ENCODE data around the gene ESRRA. TPM values are rescaled to one million over a fixed set of nuclear protein-coding genes. Genes with fewer than 3 reads are reported as not detected.

The ESRRA gene
- total and polyA plus RNA-seq, 2 of the 13 experiments (the other 11 are each of a cell fraction or from before 2014, with no cell fraction given), result 18.1 to 36.3 TPM

DNA sequence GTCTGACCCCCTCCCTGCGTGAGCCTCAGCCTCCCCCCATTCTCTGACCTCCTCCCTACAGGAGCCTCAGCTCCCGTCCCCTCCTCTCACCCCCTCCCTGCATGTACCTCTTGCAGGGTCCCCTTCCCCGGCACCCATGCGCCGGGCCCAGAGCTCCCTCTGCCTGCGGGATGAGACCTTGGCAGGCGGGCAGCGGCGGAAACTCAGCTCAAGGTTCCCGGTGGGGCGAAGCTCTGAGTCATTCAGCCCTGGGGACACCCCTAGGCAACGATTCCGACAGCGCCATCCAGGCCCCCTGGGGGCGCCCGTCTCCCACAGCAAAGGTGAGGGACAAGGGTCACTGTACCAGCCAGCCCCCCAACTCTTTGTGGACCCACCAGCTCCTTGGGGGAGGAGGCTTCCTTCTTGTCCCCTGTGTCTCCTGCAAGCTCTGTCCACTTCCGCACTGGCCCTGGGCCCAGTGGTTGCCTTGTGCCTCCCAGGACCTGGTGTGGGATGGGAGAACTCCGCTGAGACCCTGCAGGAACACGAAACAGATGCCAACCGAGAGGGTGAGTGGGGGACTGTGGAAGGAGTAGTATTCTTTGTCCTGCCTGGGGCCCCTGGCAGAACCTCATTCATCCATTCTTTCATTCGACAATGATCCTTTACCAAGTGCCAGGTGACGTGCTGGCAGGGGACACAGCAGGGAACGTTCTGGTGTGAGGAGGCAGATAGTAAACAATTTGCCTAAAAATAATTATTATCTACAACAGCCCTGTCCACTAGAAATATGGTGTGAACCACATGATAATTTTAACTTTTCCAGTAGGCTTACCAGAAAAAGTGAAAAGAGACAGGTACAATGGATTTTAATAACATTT lies 50.0 kb downstream of the ESRRA start (continued):
- TF ChIP-seq, protein P1, sequence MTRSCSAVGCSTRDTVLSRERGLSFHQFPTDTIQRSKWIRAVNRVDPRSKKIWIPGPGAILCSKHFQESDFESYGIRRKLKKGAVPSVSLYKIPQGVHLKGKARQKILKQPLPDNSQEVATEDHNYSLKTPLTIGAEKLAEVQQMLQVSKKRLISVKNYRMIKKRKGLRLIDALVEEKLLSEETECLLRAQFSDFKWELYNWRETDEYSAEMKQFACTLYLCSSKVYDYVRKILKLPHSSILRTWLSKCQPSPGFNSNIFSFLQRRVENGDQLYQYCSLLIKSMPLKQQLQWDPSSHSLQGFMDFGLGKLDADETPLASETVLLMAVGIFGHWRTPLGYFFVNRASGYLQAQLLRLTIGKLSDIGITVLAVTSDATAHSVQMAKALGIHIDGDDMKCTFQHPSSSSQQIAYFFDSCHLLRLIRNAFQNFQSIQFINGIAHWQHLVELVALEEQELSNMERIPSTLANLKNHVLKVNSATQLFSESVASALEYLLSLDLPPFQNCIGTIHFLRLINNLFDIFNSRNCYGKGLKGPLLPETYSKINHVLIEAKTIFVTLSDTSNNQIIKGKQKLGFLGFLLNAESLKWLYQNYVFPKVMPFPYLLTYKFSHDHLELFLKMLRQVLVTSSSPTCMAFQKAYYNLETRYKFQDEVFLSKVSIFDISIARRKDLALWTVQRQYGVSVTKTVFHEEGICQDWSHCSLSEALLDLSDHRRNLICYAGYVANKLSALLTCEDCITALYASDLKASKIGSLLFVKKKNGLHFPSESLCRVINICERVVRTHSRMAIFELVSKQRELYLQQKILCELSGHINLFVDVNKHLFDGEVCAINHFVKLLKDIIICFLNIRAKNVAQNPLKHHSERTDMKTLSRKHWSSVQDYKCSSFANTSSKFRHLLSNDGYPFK (CRISPR knock-in tag; IDR thresholded peaks at IDR 0.05; ENCODE audit: borderline replicate concordance), result no peak
- TF ChIP-seq ZNF264 (CRISPR knock-in tag; IDR thresholded peaks at IDR 0.05) (no peak), ZNF441 (CRISPR knock-in tag; IDR thresholded peaks at IDR 0.05; ENCODE audit: borderline replicate concordance) (no peak), ZNF543 (CRISPR knock-in tag; IDR thresholded peaks at IDR 0.05) (peak; percentile 30; the same call in 1 of the 2 replicates), ZNF225 (CRISPR knock-in tag; IDR thresholded peaks at IDR 0.05) (no peak), YEATS2 (CRISPR knock-in tag; IDR thresholded peaks at IDR 0.05; ENCODE audit: borderline replicate concordance) (peak; percentile 64; the same call in 1 of the 2 replicates), RFXAP (CRISPR knock-in tag; IDR thresholded peaks at IDR 0.05; ENCODE audit: borderline replicate concordance) (no peak), ZNF792 (CRISPR knock-in tag; IDR thresholded peaks at IDR 0.05) (peak; percentile 79), NRL (CRISPR knock-in tag; IDR thresholded peaks at IDR 0.05; ENCODE audit: borderline replicate concordance) (no peak), FOXJ3 (CRISPR knock-in tag; IDR thresholded peaks at IDR 0.05; ENCODE audit: borderline replicate concordance) (no peak), ETV5 (CRISPR knock-in tag; IDR thresholded peaks at IDR 0.05; ENCODE audit: borderline replicate concordance) (peak; percentile 48; the same call in 1 of the 2 replicates), ZNF749 (CRISPR knock-in tag; IDR thresholded peaks at IDR 0.05; ENCODE audit: borderline replicate concordance) (no peak), ZNF577 (CRISPR knock-in tag; IDR thresholded peaks at IDR 0.05; ENCODE audit: borderline replicate concordance, low read depth) (no peak), ZNF3 (CRISPR knock-in tag; IDR thresholded peaks at IDR 0.05) (no peak), GABPB1 (CRISPR knock-in tag; IDR thresholded peaks at IDR 0.05) (peak; percentile 80), ZNF101 (CRISPR knock-in tag; IDR thresholded peaks at IDR 0.05; ENCODE audit: borderline replicate concordance, low read depth) (no peak)
- TF ChIP-seq, protein P2, sequence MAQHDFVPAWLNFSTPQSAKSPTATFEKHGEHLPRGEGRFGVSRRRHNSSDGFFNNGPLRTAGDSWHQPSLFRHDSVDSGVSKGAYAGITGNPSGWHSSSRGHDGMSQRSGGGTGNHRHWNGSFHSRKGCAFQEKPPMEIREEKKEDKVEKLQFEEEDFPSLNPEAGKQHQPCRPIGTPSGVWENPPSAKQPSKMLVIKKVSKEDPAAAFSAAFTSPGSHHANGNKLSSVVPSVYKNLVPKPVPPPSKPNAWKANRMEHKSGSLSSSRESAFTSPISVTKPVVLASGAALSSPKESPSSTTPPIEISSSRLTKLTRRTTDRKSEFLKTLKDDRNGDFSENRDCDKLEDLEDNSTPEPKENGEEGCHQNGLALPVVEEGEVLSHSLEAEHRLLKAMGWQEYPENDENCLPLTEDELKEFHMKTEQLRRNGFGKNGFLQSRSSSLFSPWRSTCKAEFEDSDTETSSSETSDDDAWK (CRISPR knock-in tag; IDR thresholded peaks at IDR 0.05), result no peak
- TF ChIP-seq, protein P3, sequence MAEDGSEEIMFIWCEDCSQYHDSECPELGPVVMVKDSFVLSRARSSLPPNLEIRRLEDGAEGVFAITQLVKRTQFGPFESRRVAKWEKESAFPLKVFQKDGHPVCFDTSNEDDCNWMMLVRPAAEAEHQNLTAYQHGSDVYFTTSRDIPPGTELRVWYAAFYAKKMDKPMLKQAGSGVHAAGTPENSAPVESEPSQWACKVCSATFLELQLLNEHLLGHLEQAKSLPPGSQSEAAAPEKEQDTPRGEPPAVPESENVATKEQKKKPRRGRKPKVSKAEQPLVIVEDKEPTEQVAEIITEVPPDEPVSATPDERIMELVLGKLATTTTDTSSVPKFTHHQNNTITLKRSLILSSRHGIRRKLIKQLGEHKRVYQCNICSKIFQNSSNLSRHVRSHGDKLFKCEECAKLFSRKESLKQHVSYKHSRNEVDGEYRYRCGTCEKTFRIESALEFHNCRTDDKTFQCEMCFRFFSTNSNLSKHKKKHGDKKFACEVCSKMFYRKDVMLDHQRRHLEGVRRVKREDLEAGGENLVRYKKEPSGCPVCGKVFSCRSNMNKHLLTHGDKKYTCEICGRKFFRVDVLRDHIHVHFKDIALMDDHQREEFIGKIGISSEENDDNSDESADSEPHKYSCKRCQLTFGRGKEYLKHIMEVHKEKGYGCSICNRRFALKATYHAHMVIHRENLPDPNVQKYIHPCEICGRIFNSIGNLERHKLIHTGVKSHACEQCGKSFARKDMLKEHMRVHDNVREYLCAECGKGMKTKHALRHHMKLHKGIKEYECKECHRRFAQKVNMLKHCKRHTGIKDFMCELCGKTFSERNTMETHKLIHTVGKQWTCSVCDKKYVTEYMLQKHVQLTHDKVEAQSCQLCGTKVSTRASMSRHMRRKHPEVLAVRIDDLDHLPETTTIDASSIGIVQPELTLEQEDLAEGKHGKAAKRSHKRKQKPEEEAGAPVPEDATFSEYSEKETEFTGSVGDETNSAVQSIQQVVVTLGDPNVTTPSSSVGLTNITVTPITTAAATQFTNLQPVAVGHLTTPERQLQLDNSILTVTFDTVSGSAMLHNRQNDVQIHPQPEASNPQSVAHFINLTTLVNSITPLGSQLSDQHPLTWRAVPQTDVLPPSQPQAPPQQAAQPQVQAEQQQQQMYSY (CRISPR knock-in tag; IDR thresholded peaks at IDR 0.05), result no peak
- TF ChIP-seq, protein P4, sequence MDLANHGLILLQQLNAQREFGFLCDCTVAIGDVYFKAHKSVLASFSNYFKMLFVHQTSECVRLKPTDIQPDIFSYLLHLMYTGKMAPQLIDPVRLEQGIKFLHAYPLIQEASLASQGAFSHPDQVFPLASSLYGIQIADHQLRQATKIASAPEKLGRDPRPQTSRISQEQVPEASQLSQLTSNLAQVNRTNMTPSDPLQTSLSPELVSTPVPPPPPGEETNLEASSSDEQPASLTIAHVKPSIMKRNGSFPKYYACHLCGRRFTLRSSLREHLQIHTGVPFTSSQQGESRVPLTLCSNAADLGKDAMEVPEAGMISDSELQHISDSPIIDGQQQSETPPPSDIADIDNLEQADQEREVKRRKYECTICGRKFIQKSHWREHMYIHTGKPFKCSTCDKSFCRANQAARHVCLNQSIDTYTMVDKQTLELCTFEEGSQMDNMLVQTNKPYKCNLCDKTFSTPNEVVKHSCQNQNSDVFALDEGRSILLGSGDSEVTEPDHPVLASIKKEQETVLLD (CRISPR knock-in tag; IDR thresholded peaks at IDR 0.05; ENCODE audit: low read depth), result no peak
